BLaER1 treated with 17β-estradiol and CSF1 and Interleukin-3, amounts not matched to agents 10 nM and 100 nM (cell line): ENCODE measurements around the gene TENM4.
"Not testable (repeated sequence)": the region's sequence is repeated elsewhere in the genome, so short reads cannot be mapped to it uniquely, and the experiment has no call there.

ENCODE experiments used
- H3K27ac ChIP-seq, 11 experiments: shearing (Covaris generic); formaldehyde crosslinking; 2 replicates each; pipeline ENCODE4 v1.8.1; 2022
- H3K27me3 ChIP-seq, 11 experiments: shearing (Covaris generic); formaldehyde crosslinking; 2 replicates each; pipeline ENCODE4 v1.8.1; 2022
- H3K36me3 ChIP-seq, 11 experiments: shearing (Covaris generic); formaldehyde crosslinking; 2 replicates each; pipeline ENCODE4 v1.8.1; 2022
- H3K4me1 ChIP-seq, 10 experiments: shearing (Covaris generic); formaldehyde crosslinking; 2 replicates each; pipeline ENCODE4 v1.8.1; 2022
- H3K4me2 ChIP-seq, 11 experiments: shearing (Covaris generic); formaldehyde crosslinking; 2 replicates each; pipeline ENCODE4 v1.8.1; 2022
- H3K4me3 ChIP-seq, 10 experiments: shearing (Covaris generic); formaldehyde crosslinking; 2 replicates each; pipeline ENCODE4 v1.8.1; 2022
- H3K9ac ChIP-seq, 11 experiments: shearing (Covaris generic); formaldehyde crosslinking; 2 replicates each; pipeline ENCODE4 v1.8.1; 2022
- H3K9me3 ChIP-seq, 11 experiments: shearing (Covaris generic); formaldehyde crosslinking; replicated peaks in 1 of 11; 2 replicates each; pipeline ENCODE4 v1.8.1; 2022
- H4K20me1 ChIP-seq, 11 experiments: shearing (Covaris generic); formaldehyde crosslinking; 2 replicates each; pipeline ENCODE4 v1.8.1; 2022
- Cebpa-rat ChIP-seq, 11 experiments: shearing (Covaris generic); IDR thresholded peaks; 2 replicates each; pipeline ENCODE4 v1.8.1; 2022

Gene TENM4

GRCh38 chr11:78835646-78836045, 605.2 kb downstream of the TENM4 start:
- peak overlapping the region in 2 of 11 experiments; percentile 85 to 91; a peak in 2 of 22 replicates for H3K27ac ChIP-seq
- no peak for TF ChIP-seq Cebpa-rat (IDR thresholded peaks at IDR 0.05)

GRCh38 chr11:78834886-78835285, 605.9 kb downstream of the TENM4 start:
- H3K36me3 ChIP-seq = no peaks in the 10 kb centered on the region
- no peaks in the 10 kb centered on the region for H4K20me1 ChIP-seq
- H3K9ac ChIP-seq = peak overlapping the region in 2 of 11 experiments; percentile 74 to 76; a peak in 2 of 22 replicates
- peak overlapping the region in 4 of 11 experiments; percentile 7 to 83 (median 43); a peak in 5 of 22 replicates for H3K4me2 ChIP-seq
- peaks cover 0 to 61% (median 8%) of the 10 kb centered on the region in 10 experiments; a peak in 11 of 20 replicates for H3K4me1 ChIP-seq
- H3K27me3 ChIP-seq = no peaks in the 10 kb centered on the region
- TF ChIP-seq Cebpa-rat (IDR thresholded peaks at IDR 0.05) = no peak
- H3K9me3 ChIP-seq = no peaks in the 10 kb centered on the region
- no peak overlapping the region for H3K4me3 ChIP-seq
- H3K27ac ChIP-seq = peak overlapping the region in 2 of 11 experiments; percentile 85 to 91; a peak in 4 of 22 replicates

More at GRCh38 chr11:78835646-78836045, 605.2 kb downstream of the TENM4 start:
- Histone ChIP-seq H3K4me1 (peaks cover 0 to 54% (median 8%) of the 10 kb centered on the region in 10 experiments; a peak in 11 of 20 replicates), H3K9me3 (no peaks in the 10 kb centered on the region), H3K36me3 (no peaks in the 10 kb centered on the region), H3K9ac (no peak overlapping the region; a peak in 1 of 22 replicates), H3K4me3 (no peak overlapping the region), H4K20me1 (no peaks in the 10 kb centered on the region), H3K4me2 (peak overlapping the region in 2 of 11 experiments; percentile 72 to 83; a peak in 4 of 22 replicates), H3K27me3 (no peaks in the 10 kb centered on the region)

- H4K20me1 ChIP-seq = no peaks in the 10 kb centered on the region; a peak in 1 of 22 replicates
These were observed 607.6 kb downstream of the TENM4 start for GRCh38 chr11:78833237-78833636.

GRCh38 chr11:78832226-78832947, 608.4 kb downstream of the TENM4 start:
- no peaks in the 10 kb centered on the region; a peak in 1 of 22 replicates for H3K36me3 ChIP-seq
- no peak overlapping the region for H3K4me3 ChIP-seq
- peak overlapping the region in 3 of 11 experiments; percentile 44 to 91 (median 85); a peak in 6 of 22 replicates for H3K27ac ChIP-seq
- H3K27me3 ChIP-seq = no peaks in the 10 kb centered on the region
- H3K9me3 ChIP-seq = no peaks in the 10 kb centered on the region
- peak overlapping the region in 3 of 11 experiments; percentile 25 to 83 (median 72); a peak in 5 of 22 replicates for H3K4me2 ChIP-seq
- peaks cover 0 to 86% (median 8%) of the 10 kb centered on the region in 10 experiments; a peak in 11 of 20 replicates for H3K4me1 ChIP-seq
- TF ChIP-seq Cebpa-rat (IDR thresholded peaks at IDR 0.05) = no peak
- H4K20me1 ChIP-seq = no peaks in the 10 kb centered on the region; a peak in 1 of 22 replicates
- peak overlapping the region in 2 of 11 experiments; percentile 33 to 71; a peak in 3 of 22 replicates for H3K9ac ChIP-seq

More at GRCh38 chr11:78833237-78833636, 607.6 kb downstream of the TENM4 start:
- H3K9ac ChIP-seq = peak overlapping the region in 2 of 11 experiments; percentile 74 to 76; a peak in 3 of 22 replicates
- peak overlapping the region in 3 of 11 experiments; percentile 25 to 83 (median 72); a peak in 5 of 22 replicates for H3K4me2 ChIP-seq
- no peak for TF ChIP-seq Cebpa-rat (IDR thresholded peaks at IDR 0.05)
- no peaks in the 10 kb centered on the region for H3K9me3 ChIP-seq
- H3K4me3 ChIP-seq = no peak overlapping the region
- no peaks in the 10 kb centered on the region; a peak in 1 of 22 replicates for H3K36me3 ChIP-seq
- no peaks in the 10 kb centered on the region for H3K27me3 ChIP-seq
- peak overlapping the region in 3 of 11 experiments; percentile 44 to 91 (median 85); a peak in 6 of 22 replicates for H3K27ac ChIP-seq
- H3K4me1 ChIP-seq = peaks cover 0 to 78% (median 8%) of the 10 kb centered on the region in 10 experiments; a peak in 11 of 20 replicates

- no peaks in the 10 kb centered on the region; a peak in 1 of 22 replicates for H4K20me1 ChIP-seq
- no peak overlapping the region for H3K4me3 ChIP-seq
- peak overlapping the region in 1 of 11 experiments; percentile 71; a peak in 1 of 22 replicates for H3K9ac ChIP-seq
- no peak for TF ChIP-seq Cebpa-rat (IDR thresholded peaks at IDR 0.05)
- no peaks in the 10 kb centered on the region for H3K9me3 ChIP-seq
- H3K27ac ChIP-seq = peak overlapping the region in 2 of 11 experiments; percentile 85 to 91; a peak in 4 of 22 replicates
- H3K4me2 ChIP-seq = peak overlapping the region in 2 of 11 experiments; percentile 72 to 83; a peak in 4 of 22 replicates
- peaks cover 0 to 90% (median 8%) of the 10 kb centered on the region in 10 experiments; a peak in 11 of 20 replicates for H3K4me1 ChIP-seq
- no peaks in the 10 kb centered on the region; a peak in 1 of 22 replicates for H3K36me3 ChIP-seq
- H3K27me3 ChIP-seq = no peaks in the 10 kb centered on the region
These were observed 609.3 kb downstream of the TENM4 start for GRCh38 chr11:78831571-78831970.

- H3K36me3 ChIP-seq = no peaks in the 10 kb centered on the region; a peak in 1 of 22 replicates
- no peak overlapping the region for H3K4me3 ChIP-seq
- H3K27ac ChIP-seq = peak overlapping the region in 2 of 11 experiments; percentile 16 to 84; a peak in 2 of 22 replicates
- no peaks in the 10 kb centered on the region for H3K27me3 ChIP-seq
- no peaks in the 10 kb centered on the region for H3K9me3 ChIP-seq
- no peak overlapping the region for H3K9ac ChIP-seq
- no peaks in the 10 kb centered on the region; a peak in 1 of 22 replicates for H4K20me1 ChIP-seq
- H3K4me1 ChIP-seq = peaks cover 0 to 89% (median 7%) of the 10 kb centered on the region in 10 experiments; a peak in 11 of 20 replicates
- TF ChIP-seq Cebpa-rat (IDR thresholded peaks at IDR 0.05) = no peak
- peak overlapping the region in 2 of 11 experiments; percentile 59 to 75; a peak in 3 of 22 replicates for H3K4me2 ChIP-seq
These were observed 610.5 kb downstream of the TENM4 start for GRCh38 chr11:78830277-78830819.

GRCh38 chr11:78829146-78829545, 611.7 kb downstream of the TENM4 start:
- no peak overlapping the region for H3K4me3 ChIP-seq
- no peaks in the 10 kb centered on the region; a peak in 1 of 22 replicates for H3K36me3 ChIP-seq
- no peaks in the 10 kb centered on the region; a peak in 1 of 22 replicates for H4K20me1 ChIP-seq
- H3K27ac ChIP-seq = peak overlapping the region in 3 of 11 experiments; percentile 38 to 84 (median 74); a peak in 5 of 22 replicates
- peak overlapping the region in 2 of 11 experiments; percentile 34 to 61; a peak in 3 of 22 replicates for H3K9ac ChIP-seq
- no peaks in the 10 kb centered on the region for H3K27me3 ChIP-seq
- no peak for TF ChIP-seq Cebpa-rat (IDR thresholded peaks at IDR 0.05)
- no peaks in the 10 kb centered on the region for H3K9me3 ChIP-seq
- peak overlapping the region in 2 of 11 experiments; percentile 59 to 75; a peak in 4 of 22 replicates for H3K4me2 ChIP-seq
- H3K4me1 ChIP-seq = peaks cover 0 to 78% (median 0%) of the 10 kb centered on the region in 10 experiments; a peak in 6 of 20 replicates

- Histone ChIP-seq H3K4me2 (peak overlapping the region in 2 of 11 experiments; percentile 59 to 75; a peak in 4 of 22 replicates), H3K36me3 (no peaks in the 10 kb centered on the region; a peak in 1 of 22 replicates), H3K27ac (peak overlapping the region in 3 of 11 experiments; percentile 38 to 84 (median 74); a peak in 5 of 22 replicates), H3K9me3 (no peaks in the 10 kb centered on the region), H3K4me3 (no peak overlapping the region), H3K4me1 (peaks cover 0 to 74% (median 0%) of the 10 kb centered on the region in 10 experiments; a peak in 6 of 20 replicates), H3K9ac (peak overlapping the region in 2 of 11 experiments; percentile 34 to 61; a peak in 3 of 22 replicates), H4K20me1 (no peaks in the 10 kb centered on the region; a peak in 1 of 22 replicates), H3K27me3 (no peaks in the 10 kb centered on the region)
- no peak for TF ChIP-seq Cebpa-rat (IDR thresholded peaks at IDR 0.05)
These were observed 612.2 kb downstream of the TENM4 start for GRCh38 chr11:78828676-78829075.

- not testable (repeated sequence) for H4K20me1 ChIP-seq, H3K4me3 ChIP-seq, H3K9me3 ChIP-seq, H3K36me3 ChIP-seq, H3K27me3 ChIP-seq, H3K27ac ChIP-seq, H3K9ac ChIP-seq
- Histone ChIP-seq H3K4me2 (peak overlapping the region in 2 of 11 experiments; percentile 59 to 75; a peak in 4 of 22 replicates), H3K4me1 (peaks cover 0 to 61% (median 0%) of the 10 kb centered on the region in 10 experiments; a peak in 5 of 20 replicates)
These were observed 613.5 kb downstream of the TENM4 start for GRCh38 chr11:78827291-78827690.
